Smooth muscle cell (in vitro differentiated cells): ENCODE results near the gene TBL3. TPM values are rescaled to one million over a fixed set of nuclear protein-coding genes. Genes with fewer than 3 reads are reported as not detected.
"Not testable (repeated sequence)": the region's sequence is repeated elsewhere in the genome, so short reads cannot be mapped to it uniquely, and the experiment has no call there.

Source experiments
- DNase-seq: peaks from one replicate; lab custom pipeline; 2025; ENCODE audit not compliant: unreplicated experiment; lab: John Stamatoyannopoulos, UW
- H2AFZ ChIP-seq: fragments of 200-600 bp; sonication (generic); 2 replicates; pipeline ENCODE4 v1.6.0; 2016; ENCODE audit warnings: antibody characterized with exemption, low read depth, mild to moderate bottlenecking
- H3F3A ChIP-seq: fragments of 200-600 bp; sonication (generic); 2 replicates; pipeline ENCODE4 v1.6.0; 2017; ENCODE audit warnings: antibody characterized with exemption, low read depth
- H3K27ac ChIP-seq: fragments of 200-600 bp; sonication (generic); 2 replicates; pipeline ENCODE4 v1.5.1; 2016; ENCODE audit warnings: low read depth, mild to moderate bottlenecking
- H3K27me3 ChIP-seq: fragments of 200-600 bp; sonication (generic); 2 replicates; pipeline ENCODE4 v1.6.1; 2016; ENCODE audit warnings: low read depth, mild to moderate bottlenecking
- H3K36me3 ChIP-seq: fragments of 200-600 bp; sonication (generic); 2 replicates; pipeline ENCODE4 v1.5.1; 2016; ENCODE audit warnings: low read depth
- H3K4me1 ChIP-seq: fragments of 200-600 bp; sonication (generic); 2 replicates; pipeline ENCODE4 v1.5.1; 2016; ENCODE audit warnings: low read depth
- H3K4me2 ChIP-seq: fragments of 200-600 bp; sonication (generic); 2 replicates; pipeline ENCODE4 v1.6.0; 2016; ENCODE audit warnings: mild to moderate bottlenecking
- H3K4me3 ChIP-seq: fragments of 200-600 bp; sonication (generic); 2 replicates; pipeline ENCODE4 v1.5.1; 2016; ENCODE audit warnings: mild to moderate bottlenecking
- H3K79me2 ChIP-seq: fragments of 200-600 bp; sonication (generic); 2 replicates; pipeline ENCODE4 v1.6.0; 2016; ENCODE audit warnings: low read depth, mild to moderate bottlenecking
- H3K9ac ChIP-seq: fragments of 200-600 bp; sonication (generic); 2 replicates; pipeline ENCODE4 v1.6.0; 2016; ENCODE audit warnings: low read depth
- H3K9me3 ChIP-seq: fragments of 200-600 bp; sonication (generic); replicated peaks from 2 replicates; pipeline ENCODE4 v1.5.1; 2016; ENCODE audit warnings: low read depth
- H4K20me1 ChIP-seq: fragments of 200-600 bp; sonication (generic); 2 replicates; pipeline ENCODE4 v1.6.0; 2016; ENCODE audit warnings: low read depth
- WGBS: methylation state at CpG from one replicate; pipeline ENCODE4 v1.1.7; 2016; ENCODE audit warnings: low lambda C conversion rate; 5-methylcytosine and 5-hydroxymethylcytosine counted together
- polyA plus RNA-seq: library from polyadenylated mRNA; unstranded; fragments of >200 nt; fragmentation: Nextera tagmentation; extraction: Ambion mirVana; gene quantifications from 2 replicates; pipeline ENCODE4 v1.2.1, GENCODE V29; 2016
- total RNA-seq: library from RNA; depleted of rRNA; stranded (reverse); fragments of >200 nt; gene quantifications from 2 replicates; pipeline ENCODE4 v1.2.3, GENCODE V29; 2014
- TF ChIP-seq, protein P1 (sequence below): fragments of 200-600 bp; sonication (generic); IDR thresholded peaks from 2 replicates; pipeline ENCODE4 v1.5.1; 2017; ENCODE audit warnings: borderline replicate concordance, mild to moderate bottlenecking, antibody characterized with exemption; ENCODE audit not compliant: insufficient read depth, poor library complexity, severe bottlenecking

The TBL3 gene
- total and polyA plus RNA-seq, 2 experiments from 2014 or later: 28.5 to 81.7 TPM

DNA sequence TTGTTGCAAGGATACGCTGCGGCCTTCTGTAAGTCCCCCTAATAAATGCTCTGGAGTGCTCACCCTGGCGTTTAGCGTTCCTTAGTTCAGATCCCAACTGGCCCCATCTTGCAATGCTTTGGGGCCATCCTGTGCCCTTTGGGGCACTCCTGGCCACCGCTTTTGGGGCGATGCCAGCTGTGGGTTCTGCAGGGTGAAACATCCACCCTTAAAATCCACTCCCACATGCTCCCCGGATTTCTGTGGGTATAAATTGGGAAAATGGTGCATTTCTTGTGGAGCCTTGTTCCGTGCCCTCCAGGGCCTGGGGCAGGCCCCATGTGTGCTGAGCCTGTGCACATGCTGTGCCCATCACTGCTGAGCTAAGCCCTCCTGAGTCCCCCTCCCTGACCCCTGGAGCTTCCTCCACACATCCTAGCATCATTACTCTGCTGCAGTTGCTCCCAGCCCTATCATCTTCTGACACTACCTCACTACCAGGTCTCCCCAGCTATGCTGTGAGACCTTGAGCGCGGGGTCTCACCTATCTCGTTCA lies 34.8 kb upstream of the TBL3 start:
- Histone ChIP-seq H3K9ac (no peak overlapping the region), H3K36me3 (no peaks in the 10 kb centered on the region), H3K27me3 (no peaks in the 10 kb centered on the region), H3K4me1 (peaks cover under 1% of the 10 kb centered on the region), H3K9me3 (no peaks in the 10 kb centered on the region), H3K4me3 (no peak overlapping the region), H3K79me2 (no peaks in the 10 kb centered on the region), H3K4me2 (no peak overlapping the region), H3F3A (no peaks in the 10 kb centered on the region), H3K27ac (no peak overlapping the region), H4K20me1 (no peaks in the 10 kb centered on the region), H2AFZ (no peak overlapping the region)
- no peak for DNase-seq
- TF ChIP-seq, protein P1, sequence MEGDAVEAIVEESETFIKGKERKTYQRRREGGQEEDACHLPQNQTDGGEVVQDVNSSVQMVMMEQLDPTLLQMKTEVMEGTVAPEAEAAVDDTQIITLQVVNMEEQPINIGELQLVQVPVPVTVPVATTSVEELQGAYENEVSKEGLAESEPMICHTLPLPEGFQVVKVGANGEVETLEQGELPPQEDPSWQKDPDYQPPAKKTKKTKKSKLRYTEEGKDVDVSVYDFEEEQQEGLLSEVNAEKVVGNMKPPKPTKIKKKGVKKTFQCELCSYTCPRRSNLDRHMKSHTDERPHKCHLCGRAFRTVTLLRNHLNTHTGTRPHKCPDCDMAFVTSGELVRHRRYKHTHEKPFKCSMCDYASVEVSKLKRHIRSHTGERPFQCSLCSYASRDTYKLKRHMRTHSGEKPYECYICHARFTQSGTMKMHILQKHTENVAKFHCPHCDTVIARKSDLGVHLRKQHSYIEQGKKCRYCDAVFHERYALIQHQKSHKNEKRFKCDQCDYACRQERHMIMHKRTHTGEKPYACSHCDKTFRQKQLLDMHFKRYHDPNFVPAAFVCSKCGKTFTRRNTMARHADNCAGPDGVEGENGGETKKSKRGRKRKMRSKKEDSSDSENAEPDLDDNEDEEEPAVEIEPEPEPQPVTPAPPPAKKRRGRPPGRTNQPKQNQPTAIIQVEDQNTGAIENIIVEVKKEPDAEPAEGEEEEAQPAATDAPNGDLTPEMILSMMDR: no peak
- 98% methylated on average over 11 of the region's 11 CpGs for WGBS

- Histone ChIP-seq H3K9ac (no peak overlapping the region), H4K20me1 (no peaks in the 10 kb centered on the region), H3K9me3 (no peaks in the 10 kb centered on the region), H3K4me1 (peaks cover 7% of the 10 kb centered on the region), H3K27me3 (no peaks in the 10 kb centered on the region), H3K4me2 (no peak overlapping the region), H3F3A (no peaks in the 10 kb centered on the region), H2AFZ (no peak overlapping the region), H3K4me3 (no peak overlapping the region), H3K36me3 (no peaks in the 10 kb centered on the region), H3K79me2 (no peaks in the 10 kb centered on the region), H3K27ac (no peak overlapping the region)
- TF ChIP-seq, protein P1: no peak
- WGBS: 98% methylated on average over 10 of the region's 10 CpGs
- DNase-seq: no peak
Observed at GRCh38 chr16:1938316-1938715, 33.5 kb upstream of the TBL3 start.

GRCh38 chr16:1938910-1939309 lies 32.9 kb upstream of the TBL3 start:
- H3K4me2 ChIP-seq: no peak overlapping the region
- no peaks in the 10 kb centered on the region for H4K20me1 ChIP-seq
- H3F3A ChIP-seq: no peaks in the 10 kb centered on the region
- no peaks in the 10 kb centered on the region for H3K36me3 ChIP-seq
- no peak overlapping the region for H3K27ac ChIP-seq
- no peaks in the 10 kb centered on the region for H3K9me3 ChIP-seq
- no peak overlapping the region for H3K9ac ChIP-seq
- 96% methylated on average over 17 of the region's 17 CpGs for WGBS
- H3K4me1 ChIP-seq: peaks cover 7% of the 10 kb centered on the region
- H3K79me2 ChIP-seq: no peaks in the 10 kb centered on the region
- TF ChIP-seq, protein P1: no peak
- no peak overlapping the region for H2AFZ ChIP-seq
- no peak overlapping the region for H3K4me3 ChIP-seq
- no peak for DNase-seq
- no peaks in the 10 kb centered on the region for H3K27me3 ChIP-seq

- not testable (repeated sequence) for H3K4me1 ChIP-seq, H3K27me3 ChIP-seq, H3K79me2 ChIP-seq, H4K20me1 ChIP-seq, H3F3A ChIP-seq, H3K4me3 ChIP-seq, H3K27ac ChIP-seq, H3K4me2 ChIP-seq, DNase-seq, H2AFZ ChIP-seq, H3K9me3 ChIP-seq, H3K9ac ChIP-seq, H3K36me3 ChIP-seq
- 97% methylated on average over 8 of the region's 8 CpGs for WGBS
Observed at GRCh38 chr16:1939833-1940232, 32.0 kb upstream of the TBL3 start.
